Gastroesophageal sphincter (tissue), 4 donors: ENCODE measurements around the gene NSDHL. TPM values are rescaled to one million over a fixed set of nuclear protein-coding genes. Genes with fewer than 3 reads are reported as not detected.
A peak's percentile ranks its signal among the peaks of the same experiment; 100 is the strongest.

Source experiments
- ATAC-seq: fragments of 150-250 bp; one replicate; pipeline ENCODE4 v1.9.1; 2016; ENCODE audit warnings: mild to moderate bottlenecking, moderate library complexity
- H3K27ac ChIP-seq, 4 donors: fragments of 200-600 bp; sonication (generic) in 3 of 4; 1 replicate in 3 of 4; 2 replicates in 1 of 4; pipeline ENCODE4 v1.5.1; 2016 to 2019
- H3K27me3 ChIP-seq: fragments of 200-600 bp; sonication (generic); one replicate; pipeline ENCODE4 v1.5.1; 2019
- H3K36me3 ChIP-seq, 2 donors: fragments of 200-600 bp; sonication (generic); one replicate each; pipeline ENCODE4 v1.5.1; 2019; ENCODE audit warnings: control low read depth in 1 of 2
- H3K4me1 ChIP-seq, 3 donors: fragments of 200-600 bp; sonication (generic); 1 replicate in 2 of 3; 2 replicates in 1 of 3; pipeline ENCODE4 v1.5.1; 2016 to 2019; ENCODE audit warnings: control low read depth in 2 of 3
- H3K4me3 ChIP-seq, 2 donors: fragments of 200-600 bp; sonication (generic); one replicate each; pipeline ENCODE4 v1.5.1; 2019; ENCODE audit warnings: mild to moderate bottlenecking in 1 of 2, moderate library complexity in 1 of 2
- H3K9me3 ChIP-seq, 3 donors: fragments of 200-600 bp; sonication (generic); one replicate each; pipeline ENCODE4 v1.5.1; 2017 to 2019; ENCODE audit warnings: control low read depth in 2 of 3
- EP300 ChIP-seq: sonication (generic); formaldehyde crosslinking; IDR thresholded peaks from one replicate; pipeline ENCODE4 v1.6.1; 2017; ENCODE audit warnings: antibody characterized with exemption, mild to moderate bottlenecking
- POLR2A ChIP-seq, 2 donors: fragments of 450-650 bp; IDR thresholded peaks; one replicate each; pipeline ENCODE4 v1.6.1; 2017; ENCODE audit warnings: antibody characterized with exemption in 2 of 2, mild to moderate bottlenecking in 2 of 2, moderate library complexity in 1 of 2
- POLR2AphosphoS5 ChIP-seq: sonication (generic); formaldehyde crosslinking; IDR thresholded peaks from one replicate; pipeline ENCODE4 v1.6.1; 2017; ENCODE audit warnings: antibody characterized with exemption
- WGBS, 2 donors: methylation state at CpG; one replicate each; pipeline ENCODE4 v1.1.5; 2018; ENCODE audit warnings: low coverage in 1 of 2; 5-methylcytosine and 5-hydroxymethylcytosine counted together
- total RNA-seq, 4 donors: library from RNA; depleted of rRNA; stranded (reverse); fragments of >200 nt; gene quantifications; one replicate each; pipeline ENCODE4 v1.1.0, GENCODE V29; 2016
- TF ChIP-seq, protein P1 (sequence below), 4 experiments: fragments of 200-600 bp in 2 of 4; fragments of 450-650 bp in 2 of 4; sonication (generic) in 1 of 4; IDR thresholded peaks; one replicate each; pipeline ENCODE4 v1.5.1; 2017 to 2019; ENCODE audit warnings: antibody characterized with exemption in 4 of 4, mild to moderate bottlenecking in 2 of 4, moderate library complexity in 2 of 4

NSDHL gene
- total RNA-seq, 4 donors from 2014 or later = 3.7 to 14.2 (median 10.8) TPM

DNA sequence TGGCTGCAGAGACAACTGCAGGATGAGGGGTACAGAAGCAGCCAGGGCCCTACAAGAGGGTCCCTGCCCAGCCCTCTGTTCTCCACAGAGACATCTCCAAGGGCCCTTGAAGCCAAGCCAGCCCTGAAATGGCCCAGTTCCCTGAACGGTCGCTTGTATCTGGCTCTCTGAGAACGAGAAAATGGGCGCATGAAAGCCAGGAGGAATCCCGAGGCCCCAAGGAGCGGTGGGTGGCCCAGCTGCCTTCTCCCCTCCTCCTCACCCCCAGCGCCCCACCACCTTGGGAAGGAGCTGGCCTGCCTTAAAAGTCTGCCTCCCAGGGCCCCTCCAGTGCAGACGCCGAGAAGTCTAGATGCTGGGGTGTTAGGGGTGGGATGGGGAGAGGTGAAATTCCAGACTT is 72.7 kb downstream of the NSDHL start:
- H3K9me3 ChIP-seq = no peaks in the 10 kb centered on the region
- peaks cover 0 to 4% (median 0%) of the 10 kb centered on the region in 3 donors for H3K4me1 ChIP-seq
- H3K27ac ChIP-seq = no peak overlapping the region
- TF ChIP-seq POLR2AphosphoS5 (no peak), EP300 (no peak), POLR2A (IDR thresholded peaks at IDR 0.05) (no peak)
- TF ChIP-seq, protein P1, sequence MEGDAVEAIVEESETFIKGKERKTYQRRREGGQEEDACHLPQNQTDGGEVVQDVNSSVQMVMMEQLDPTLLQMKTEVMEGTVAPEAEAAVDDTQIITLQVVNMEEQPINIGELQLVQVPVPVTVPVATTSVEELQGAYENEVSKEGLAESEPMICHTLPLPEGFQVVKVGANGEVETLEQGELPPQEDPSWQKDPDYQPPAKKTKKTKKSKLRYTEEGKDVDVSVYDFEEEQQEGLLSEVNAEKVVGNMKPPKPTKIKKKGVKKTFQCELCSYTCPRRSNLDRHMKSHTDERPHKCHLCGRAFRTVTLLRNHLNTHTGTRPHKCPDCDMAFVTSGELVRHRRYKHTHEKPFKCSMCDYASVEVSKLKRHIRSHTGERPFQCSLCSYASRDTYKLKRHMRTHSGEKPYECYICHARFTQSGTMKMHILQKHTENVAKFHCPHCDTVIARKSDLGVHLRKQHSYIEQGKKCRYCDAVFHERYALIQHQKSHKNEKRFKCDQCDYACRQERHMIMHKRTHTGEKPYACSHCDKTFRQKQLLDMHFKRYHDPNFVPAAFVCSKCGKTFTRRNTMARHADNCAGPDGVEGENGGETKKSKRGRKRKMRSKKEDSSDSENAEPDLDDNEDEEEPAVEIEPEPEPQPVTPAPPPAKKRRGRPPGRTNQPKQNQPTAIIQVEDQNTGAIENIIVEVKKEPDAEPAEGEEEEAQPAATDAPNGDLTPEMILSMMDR (IDR thresholded peaks at IDR 0.05) = no peak
- H3K36me3 ChIP-seq = no peaks in the 10 kb centered on the region
- no peak overlapping the region for H3K4me3 ChIP-seq
- peaks cover 7% of the 10 kb centered on the region for H3K27me3 ChIP-seq
- ATAC-seq = no peak
- 58 to 60% methylated on average over 5 to 6 of the region's 9 CpGs for WGBS, 2 donors

GRCh38 chrX:152904151-152905080 is 73.6 kb downstream of the NSDHL start:
- ATAC-seq = no peak
- no peaks in the 10 kb centered on the region for H3K27me3 ChIP-seq
- H3K36me3 ChIP-seq = no peaks in the 10 kb centered on the region
- WGBS, 2 donors = 0 to 59% methylated on average over 1 to 4 of the region's 20 CpGs
- TF ChIP-seq, protein P1 (IDR thresholded peaks at IDR 0.05) = peak in 2 of 4 experiments; percentile 41 to 59
- TF ChIP-seq POLR2AphosphoS5 = no peak
- H3K4me3 ChIP-seq = no peak overlapping the region
- no peak overlapping the region for H3K27ac ChIP-seq
- no peaks in the 10 kb centered on the region for H3K9me3 ChIP-seq
- H3K4me1 ChIP-seq = peaks cover 0 to 4% (median 0%) of the 10 kb centered on the region in 3 donors

DNA sequence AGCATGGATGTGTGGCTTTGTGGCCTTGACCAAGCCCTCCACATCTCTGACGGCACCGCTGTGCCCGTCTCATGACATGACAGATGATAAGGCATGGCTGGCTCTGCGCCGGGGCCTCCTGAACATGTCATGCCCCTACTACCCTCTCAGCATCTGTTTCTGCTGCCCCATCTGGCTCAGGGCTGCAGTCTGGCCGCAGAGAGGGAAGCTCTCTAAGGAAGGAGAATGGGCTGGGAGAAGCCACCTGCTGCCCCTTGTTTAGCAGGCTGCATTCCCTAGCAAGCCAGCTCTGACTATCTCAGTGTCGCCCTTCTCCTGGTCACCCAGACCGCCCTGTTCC is 74.2 kb downstream of the NSDHL start:
- H3K4me1 ChIP-seq = peaks cover 0 to 4% (median 0%) of the 10 kb centered on the region in 3 donors
- no peak overlapping the region for H3K4me3 ChIP-seq
- ATAC-seq = no peak
- no peaks in the 10 kb centered on the region for H3K27me3 ChIP-seq
- TF ChIP-seq POLR2A (IDR thresholded peaks at IDR 0.05) (no peak), EP300 (no peak), POLR2AphosphoS5 (no peak)
- TF ChIP-seq, protein P1 (IDR thresholded peaks at IDR 0.05) = no peak
- 100% methylated on average over 1 of the region's 8 CpGs; no CpG with 5 or more reads in 1 of the 2 donors for WGBS, 2 donors
- H3K36me3 ChIP-seq = no peaks in the 10 kb centered on the region
- H3K9me3 ChIP-seq = no peaks in the 10 kb centered on the region
- no peak overlapping the region for H3K27ac ChIP-seq

DNA sequence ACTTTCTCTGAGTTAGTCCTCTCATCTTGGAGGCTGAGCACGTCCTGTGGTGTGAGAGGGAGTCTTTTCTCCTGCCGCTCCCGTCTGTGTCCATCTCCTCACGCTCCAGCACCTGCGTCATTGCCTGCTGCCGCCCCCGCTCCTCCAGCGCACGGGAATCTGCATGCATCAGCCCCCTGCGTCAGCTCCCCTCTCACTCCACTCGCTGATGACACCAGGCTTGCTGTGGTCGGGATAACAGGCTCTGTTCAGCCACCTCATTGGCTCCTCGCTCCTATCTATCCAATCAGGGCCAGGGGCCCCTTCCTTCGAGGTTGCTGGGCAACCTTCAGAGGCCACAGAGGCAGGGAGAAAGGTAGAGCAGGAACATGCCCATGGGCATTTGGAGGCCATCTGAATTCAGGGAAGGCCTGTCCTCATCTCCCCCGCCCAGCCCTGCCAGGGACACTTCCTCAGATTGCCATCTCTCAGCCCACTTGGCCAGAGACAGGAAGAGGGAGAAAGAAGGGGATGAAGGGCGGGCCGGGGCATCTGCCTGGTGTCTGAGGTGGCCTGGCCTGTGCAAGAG is 76.3 kb downstream of the NSDHL start:
- Histone ChIP-seq H3K27me3 (no peaks in the 10 kb centered on the region), H3K27ac (no peak overlapping the region), H3K9me3 (no peaks in the 10 kb centered on the region), H3K36me3 (no peaks in the 10 kb centered on the region), H3K4me1 (peaks cover 0 to 4% (median 0%) of the 10 kb centered on the region in 3 donors), H3K4me3 (no peak overlapping the region)
- ATAC-seq = no peak
- no CpG with 5 or more reads among the region's 17 CpGs for WGBS, 2 donors
- no peak for TF ChIP-seq EP300
- TF ChIP-seq POLR2AphosphoS5 = no peak
- TF ChIP-seq, protein P1 (IDR thresholded peaks at IDR 0.05) = no peak
- no peak for TF ChIP-seq POLR2A (IDR thresholded peaks at IDR 0.05)
